ENCODE results near the gene PTP4A1.

GRCh38 chr6:63538550-63538949, 33.7 kb upstream of the PTP4A1 start:
- no peak for TF ChIP-seq CTCF (conservative IDR thresholded peaks at IDR 0.05 in 1 of 2, IDR thresholded peaks at IDR 0.05 in 1 of 2; ENCODE audit: low read depth in 1 of 2, low read length in 2 of 2)
- no peak for TF ChIP-seq EZH2 (IDR thresholded peaks at IDR 0.05; ENCODE audit: low read length, missing control alignments)
